GM23338 (cell line): ENCODE results near the gene F8. TPM values are rescaled to one million over a fixed set of nuclear protein-coding genes. Genes with fewer than 3 reads are reported as not detected.

Source experiments
- ATAC-seq: fragments of 200-7000 bp; cut with Tn5 transposase; 3 replicates; pipeline ENCODE4 v1.9.1; 2020
- DNase-seq: peaks from one replicate; pipeline ENCODE4 v3.0.0-alpha.2; 2015; ENCODE audit warnings: low spot score
- H2AFZ ChIP-seq: fragments of 200-600 bp; sonication (generic); 2 replicates; pipeline ENCODE4 v1.8.0; 2016; ENCODE audit warnings: antibody characterized with exemption, mild to moderate bottlenecking, moderate library complexity
- H3F3A ChIP-seq: fragments of 200-600 bp; sonication (generic); replicated peaks from 2 replicates; pipeline ENCODE4 v1.8.0; 2017; ENCODE audit warnings: antibody characterized with exemption, mixed run types, low read depth
- H3K27ac ChIP-seq: fragments of 200-600 bp; sonication (generic); 2 replicates; pipeline ENCODE4 v1.6.1; 2016; ENCODE audit warnings: low read depth
- H3K27me3 ChIP-seq: fragments of 200-600 bp; sonication (generic); 2 replicates; pipeline ENCODE4 v1.8.0; 2016; ENCODE audit warnings: mild to moderate bottlenecking, mixed run types, moderate library complexity; ENCODE audit not compliant: insufficient read depth
- H3K36me3 ChIP-seq: fragments of 200-600 bp; sonication (generic); 2 replicates; pipeline ENCODE4 v1.8.0; 2016; ENCODE audit warnings: mild to moderate bottlenecking; ENCODE audit not compliant: insufficient read depth
- H3K4me1 ChIP-seq: fragments of 200-600 bp; sonication (generic); 2 replicates; pipeline ENCODE4 v1.8.0; 2016; ENCODE audit warnings: mild to moderate bottlenecking, moderate library complexity; ENCODE audit not compliant: insufficient read depth
- H3K4me2 ChIP-seq: fragments of 200-600 bp; sonication (generic); 2 replicates; pipeline ENCODE4 v1.7.1; 2017; ENCODE audit warnings: mixed run types
- H3K4me3 ChIP-seq: fragments of 200-600 bp; sonication (generic); 2 replicates; pipeline ENCODE4 v1.6.1; 2016; ENCODE audit warnings: mixed run types
- H3K79me2 ChIP-seq: fragments of 200-600 bp; sonication (generic); replicated peaks from 2 replicates; pipeline ENCODE4 v1.8.0; 2017; ENCODE audit warnings: mild to moderate bottlenecking; ENCODE audit not compliant: insufficient read depth
- H3K9me2 ChIP-seq: fragments of 200-600 bp; sonication (generic); 2 replicates; pipeline ENCODE4 v1.8.0; 2017; ENCODE audit not compliant: insufficient read depth
- H4K20me1 ChIP-seq: fragments of 200-600 bp; sonication (generic); replicated peaks from 2 replicates; pipeline ENCODE4 v1.8.0; 2017; ENCODE audit warnings: mild to moderate bottlenecking; ENCODE audit not compliant: insufficient read depth
- H3K27ac Mint-ChIP-seq: 2 replicates; pipeline ENCODE4 v1.8.0; 2020; ENCODE audit warnings: inconsistent platforms, mild to moderate bottlenecking, moderate library complexity, mixed read lengths
- H3K27me3 Mint-ChIP-seq: 3 replicates; pipeline ENCODE4 v1.8.0; 2022; ENCODE audit warnings: low read depth, mild to moderate bottlenecking, moderate library complexity, mixed read lengths, inconsistent platforms; ENCODE audit not compliant: insufficient read depth, poor library complexity
- H3K36me3 Mint-ChIP-seq: 3 replicates; pipeline ENCODE4 v1.8.0; 2021; ENCODE audit warnings: low read depth, mild to moderate bottlenecking, inconsistent platforms, moderate library complexity, mixed read lengths
- H3K4me1 Mint-ChIP-seq: 3 replicates; pipeline ENCODE4 v1.8.0; 2020; ENCODE audit warnings: mild to moderate bottlenecking, inconsistent platforms, mixed read lengths
- H3K4me3 Mint-ChIP-seq: 3 replicates; pipeline ENCODE4 v1.8.0; 2021; ENCODE audit warnings: moderate library complexity, mild to moderate bottlenecking, inconsistent platforms, mixed read lengths
- H3K9me3 Mint-ChIP-seq: 3 replicates; pipeline ENCODE4 v1.8.0; 2020; ENCODE audit warnings: moderate library complexity, mild to moderate bottlenecking, inconsistent platforms, mixed read lengths
- CREB1 ChIP-seq: fragments of 250-450 bp; sonication (Bioruptor Pico); IDR thresholded peaks from 2 replicates; pipeline ENCODE4 v1.5.0; 2020; ENCODE audit warnings: low read depth, mild to moderate bottlenecking, moderate library complexity
- CTCF ChIP-seq, 2 experiments: fragments of 200-600 bp in 1 of 2; sonication (generic) in 1 of 2; conservative IDR thresholded peaks; 2 replicates each; pipeline versions ENCODE4 v1.5.1 to v1.6.1; 2016 to 2017; ENCODE audit warnings: antibody characterized with exemption in 2 of 2, low read depth in 2 of 2, mild to moderate bottlenecking in 2 of 2, moderate library complexity in 1 of 2
- EZH2 ChIP-seq: fragments of 200-600 bp; sonication (generic); IDR thresholded peaks from one replicate; pipeline ENCODE4 v1.8.0; 2017; ENCODE audit warnings: antibody characterized with exemption, mild to moderate bottlenecking, low read depth; ENCODE audit not compliant: unreplicated experiment
- JUNB ChIP-seq: IDR thresholded peaks from one replicate; pipeline ENCODE4 v1.6.1; 2016; ENCODE audit warnings: antibody characterized with exemption; ENCODE audit not compliant: unreplicated experiment
- NANOG ChIP-seq: IDR thresholded peaks from 2 replicates; pipeline ENCODE4 v1.6.1; 2016; ENCODE audit warnings: antibody characterized with exemption, borderline replicate concordance
- POLR2AphosphoS5 ChIP-seq: IDR thresholded peaks from 2 replicates; pipeline ENCODE4 v1.6.1; 2016; ENCODE audit warnings: antibody characterized with exemption, low read depth
- STAT1 ChIP-seq: IDR thresholded peaks from one replicate; pipeline ENCODE4 v1.6.1; 2016; ENCODE audit warnings: antibody characterized with exemption; ENCODE audit not compliant: unreplicated experiment
- ZNF114 ChIP-seq: fragments of 250-450 bp; sonication (Bioruptor Pico); IDR thresholded peaks from 2 replicates; pipeline ENCODE4 v1.5.0; 2020; ENCODE audit warnings: mild to moderate bottlenecking, moderate library complexity
- polyA plus RNA-seq: library from polyadenylated mRNA; unstranded; fragments of >200 nt; fragmentation: Nextera tagmentation; extraction: Ambion mirVana; gene quantifications from 2 replicates; pipeline ENCODE4 v1.2.1, GENCODE V29; 2016
- total RNA-seq: library from RNA; depleted of rRNA; stranded (reverse); fragments of >200 nt; shearing (Covaris generic); gene quantifications from 2 replicates; pipeline ENCODE4 v1.2.3, GENCODE V29; 2014
- TF ChIP-seq, protein P1 (sequence below): IDR thresholded peaks from one replicate; pipeline ENCODE4 v1.6.1; 2018; ENCODE audit warnings: antibody characterized with exemption; ENCODE audit not compliant: unreplicated experiment
- TF ChIP-seq, protein P2 (sequence below): IDR thresholded peaks from 2 replicates; pipeline ENCODE4 v1.6.1; 2016; ENCODE audit warnings: antibody characterized with exemption
- TF ChIP-seq, protein P3 (sequence below): fragments of 250-450 bp; sonication (Bioruptor Pico); IDR thresholded peaks from 2 replicates; pipeline ENCODE4 v1.5.0; 2020; ENCODE audit warnings: mild to moderate bottlenecking, moderate library complexity

The F8 gene
- total and polyA plus RNA-seq, 2 experiments from 2014 or later = 0.70 to 1.8 TPM

- Histone ChIP-seq H3K27me3 (no peaks in the 10 kb centered on the region), H2AFZ (no peak overlapping the region), H4K20me1 (no peaks in the 10 kb centered on the region), H3K27ac (no peak overlapping the region), H3F3A (no peaks in the 10 kb centered on the region), H3K4me1 (no peaks in the 10 kb centered on the region; the same call in 1 of the 2 replicates), H3K4me2 (no peak overlapping the region), H3K9me2 (no peaks in the 10 kb centered on the region), H3K36me3 (no peaks in the 10 kb centered on the region), H3K4me3 (no peak overlapping the region), H3K79me2 (peaks cover 19% of the 10 kb centered on the region)
- DNase-seq (no peak), ATAC-seq (no peak)
- Mint-ChIP-seq H3K9me3 (no peaks in the 10 kb centered on the region), H3K27me3 (no peaks in the 10 kb centered on the region), H3K36me3 (peaks cover 4% of the 10 kb centered on the region; the same call in 2 of the 3 replicates), H3K27ac (no peak overlapping the region), H3K4me1 (no peaks in the 10 kb centered on the region; the same call in 2 of the 3 replicates), H3K4me3 (no peak overlapping the region)
- TF ChIP-seq CTCF (conservative IDR thresholded peaks at IDR 0.05; ENCODE audit: low read depth in 2 of 2) (no peak), EZH2 (no peak), JUNB (no peak), STAT1 (no peak), POLR2AphosphoS5 (no peak), ZNF114 (CRISPR knock-in tag) (no peak), NANOG (no peak), CREB1 (CRISPR knock-in tag) (no peak)
- TF ChIP-seq, protein P1, sequence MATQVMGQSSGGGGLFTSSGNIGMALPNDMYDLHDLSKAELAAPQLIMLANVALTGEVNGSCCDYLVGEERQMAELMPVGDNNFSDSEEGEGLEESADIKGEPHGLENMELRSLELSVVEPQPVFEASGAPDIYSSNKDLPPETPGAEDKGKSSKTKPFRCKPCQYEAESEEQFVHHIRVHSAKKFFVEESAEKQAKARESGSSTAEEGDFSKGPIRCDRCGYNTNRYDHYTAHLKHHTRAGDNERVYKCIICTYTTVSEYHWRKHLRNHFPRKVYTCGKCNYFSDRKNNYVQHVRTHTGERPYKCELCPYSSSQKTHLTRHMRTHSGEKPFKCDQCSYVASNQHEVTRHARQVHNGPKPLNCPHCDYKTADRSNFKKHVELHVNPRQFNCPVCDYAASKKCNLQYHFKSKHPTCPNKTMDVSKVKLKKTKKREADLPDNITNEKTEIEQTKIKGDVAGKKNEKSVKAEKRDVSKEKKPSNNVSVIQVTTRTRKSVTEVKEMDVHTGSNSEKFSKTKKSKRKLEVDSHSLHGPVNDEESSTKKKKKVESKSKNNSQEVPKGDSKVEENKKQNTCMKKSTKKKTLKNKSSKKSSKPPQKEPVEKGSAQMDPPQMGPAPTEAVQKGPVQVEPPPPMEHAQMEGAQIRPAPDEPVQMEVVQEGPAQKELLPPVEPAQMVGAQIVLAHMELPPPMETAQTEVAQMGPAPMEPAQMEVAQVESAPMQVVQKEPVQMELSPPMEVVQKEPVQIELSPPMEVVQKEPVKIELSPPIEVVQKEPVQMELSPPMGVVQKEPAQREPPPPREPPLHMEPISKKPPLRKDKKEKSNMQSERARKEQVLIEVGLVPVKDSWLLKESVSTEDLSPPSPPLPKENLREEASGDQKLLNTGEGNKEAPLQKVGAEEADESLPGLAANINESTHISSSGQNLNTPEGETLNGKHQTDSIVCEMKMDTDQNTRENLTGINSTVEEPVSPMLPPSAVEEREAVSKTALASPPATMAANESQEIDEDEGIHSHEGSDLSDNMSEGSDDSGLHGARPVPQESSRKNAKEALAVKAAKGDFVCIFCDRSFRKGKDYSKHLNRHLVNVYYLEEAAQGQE = no peak
- TF ChIP-seq, protein P2, sequence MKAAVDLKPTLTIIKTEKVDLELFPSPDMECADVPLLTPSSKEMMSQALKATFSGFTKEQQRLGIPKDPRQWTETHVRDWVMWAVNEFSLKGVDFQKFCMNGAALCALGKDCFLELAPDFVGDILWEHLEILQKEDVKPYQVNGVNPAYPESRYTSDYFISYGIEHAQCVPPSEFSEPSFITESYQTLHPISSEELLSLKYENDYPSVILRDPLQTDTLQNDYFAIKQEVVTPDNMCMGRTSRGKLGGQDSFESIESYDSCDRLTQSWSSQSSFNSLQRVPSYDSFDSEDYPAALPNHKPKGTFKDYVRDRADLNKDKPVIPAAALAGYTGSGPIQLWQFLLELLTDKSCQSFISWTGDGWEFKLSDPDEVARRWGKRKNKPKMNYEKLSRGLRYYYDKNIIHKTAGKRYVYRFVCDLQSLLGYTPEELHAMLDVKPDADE = no peak
- TF ChIP-seq, protein P3, sequence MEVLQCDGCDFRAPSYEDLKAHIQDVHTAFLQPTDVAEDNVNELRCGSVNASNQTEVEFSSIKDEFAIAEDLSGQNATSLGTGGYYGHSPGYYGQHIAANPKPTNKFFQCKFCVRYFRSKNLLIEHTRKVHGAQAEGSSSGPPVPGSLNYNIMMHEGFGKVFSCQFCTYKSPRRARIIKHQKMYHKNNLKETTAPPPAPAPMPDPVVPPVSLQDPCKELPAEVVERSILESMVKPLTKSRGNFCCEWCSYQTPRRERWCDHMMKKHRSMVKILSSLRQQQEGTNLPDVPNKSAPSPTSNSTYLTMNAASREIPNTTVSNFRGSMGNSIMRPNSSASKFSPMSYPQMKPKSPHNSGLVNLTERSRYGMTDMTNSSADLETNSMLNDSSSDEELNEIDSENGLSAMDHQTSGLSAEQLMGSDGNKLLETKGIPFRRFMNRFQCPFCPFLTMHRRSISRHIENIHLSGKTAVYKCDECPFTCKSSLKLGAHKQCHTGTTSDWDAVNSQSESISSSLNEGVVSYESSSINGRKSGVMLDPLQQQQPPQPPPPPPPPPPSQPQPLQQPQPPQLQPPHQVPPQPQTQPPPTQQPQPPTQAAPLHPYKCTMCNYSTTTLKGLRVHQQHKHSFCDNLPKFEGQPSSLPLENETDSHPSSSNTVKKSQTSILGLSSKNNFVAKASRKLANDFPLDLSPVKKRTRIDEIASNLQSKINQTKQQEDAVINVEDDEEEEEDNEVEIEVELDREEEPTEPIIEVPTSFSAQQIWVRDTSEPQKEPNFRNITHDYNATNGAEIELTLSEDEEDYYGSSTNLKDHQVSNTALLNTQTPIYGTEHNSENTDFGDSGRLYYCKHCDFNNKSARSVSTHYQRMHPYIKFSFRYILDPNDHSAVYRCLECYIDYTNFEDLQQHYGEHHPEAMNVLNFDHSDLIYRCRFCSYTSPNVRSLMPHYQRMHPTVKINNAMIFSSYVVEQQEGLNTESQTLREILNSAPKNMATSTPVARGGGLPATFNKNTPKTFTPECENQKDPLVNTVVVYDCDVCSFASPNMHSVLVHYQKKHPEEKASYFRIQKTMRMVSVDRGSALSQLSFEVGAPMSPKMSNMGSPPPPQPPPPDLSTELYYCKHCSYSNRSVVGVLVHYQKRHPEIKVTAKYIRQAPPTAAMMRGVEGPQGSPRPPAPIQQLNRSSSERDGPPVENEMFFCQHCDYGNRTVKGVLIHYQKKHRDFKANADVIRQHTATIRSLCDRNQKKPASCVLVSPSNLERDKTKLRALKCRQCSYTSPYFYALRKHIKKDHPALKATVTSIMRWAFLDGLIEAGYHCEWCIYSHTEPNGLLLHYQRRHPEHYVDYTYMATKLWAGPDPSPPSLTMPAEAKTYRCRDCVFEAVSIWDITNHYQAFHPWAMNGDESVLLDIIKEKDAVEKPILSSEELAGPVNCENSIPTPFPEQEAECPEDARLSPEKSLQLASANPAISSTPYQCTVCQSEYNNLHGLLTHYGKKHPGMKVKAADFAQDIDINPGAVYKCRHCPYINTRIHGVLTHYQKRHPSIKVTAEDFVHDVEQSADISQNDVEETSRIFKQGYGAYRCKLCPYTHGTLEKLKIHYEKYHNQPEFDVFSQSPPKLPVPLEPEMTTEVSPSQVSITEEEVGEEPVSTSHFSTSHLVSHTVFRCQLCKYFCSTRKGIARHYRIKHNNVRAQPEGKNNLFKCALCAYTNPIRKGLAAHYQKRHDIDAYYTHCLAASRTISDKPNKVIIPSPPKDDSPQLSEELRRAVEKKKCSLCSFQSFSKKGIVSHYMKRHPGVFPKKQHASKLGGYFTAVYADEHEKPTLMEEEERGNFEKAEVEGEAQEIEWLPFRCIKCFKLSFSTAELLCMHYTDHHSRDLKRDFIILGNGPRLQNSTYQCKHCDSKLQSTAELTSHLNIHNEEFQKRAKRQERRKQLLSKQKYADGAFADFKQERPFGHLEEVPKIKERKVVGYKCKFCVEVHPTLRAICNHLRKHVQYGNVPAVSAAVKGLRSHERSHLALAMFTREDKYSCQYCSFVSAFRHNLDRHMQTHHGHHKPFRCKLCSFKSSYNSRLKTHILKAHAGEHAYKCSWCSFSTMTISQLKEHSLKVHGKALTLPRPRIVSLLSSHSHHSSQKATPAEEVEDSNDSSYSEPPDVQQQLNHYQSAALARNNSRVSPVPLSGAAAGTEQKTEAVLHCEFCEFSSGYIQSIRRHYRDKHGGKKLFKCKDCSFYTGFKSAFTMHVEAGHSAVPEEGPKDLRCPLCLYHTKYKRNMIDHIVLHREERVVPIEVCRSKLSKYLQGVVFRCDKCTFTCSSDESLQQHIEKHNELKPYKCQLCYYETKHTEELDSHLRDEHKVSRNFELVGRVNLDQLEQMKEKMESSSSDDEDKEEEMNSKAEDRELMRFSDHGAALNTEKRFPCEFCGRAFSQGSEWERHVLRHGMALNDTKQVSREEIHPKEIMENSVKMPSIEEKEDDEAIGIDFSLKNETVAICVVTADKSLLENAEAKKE = no peak
Measured at GRCh38 chrX:155068165-155068564, 45.6 kb upstream of the F8 start.
